BJ (cell line): ENCODE measurements around the gene UBE2K. TPM values are rescaled to one million over a fixed set of nuclear protein-coding genes. Genes with fewer than 3 reads are reported as not detected.
"Not testable (repeated sequence)": the region's sequence is repeated elsewhere in the genome, so short reads cannot be mapped to it uniquely, and the experiment has no call there.

Experiments
- CTCF ChIA-PET: fragments of 350-600 bp; formaldehyde crosslinking; extraction: SDS; loops from one replicate; lab custom pipeline; 2021; ENCODE audit warnings: antibody characterized with exemption, inconsistent platforms; lab: Yijun Ruan, JAX
- POLR2A ChIA-PET: fragments of 300-600 bp; sonication (Branson Sonifier 250); formaldehyde crosslinking; extraction: SDS; loops from one replicate; lab custom pipeline; 2021; ENCODE audit warnings: antibody characterized with exemption; lab: Charles Lee
- DNase-seq: peaks from one replicate; pipeline ENCODE4 v3.0.0-alpha.2; 2011; ENCODE audit warnings: low read depth
- H3K27me3 ChIP-seq: 2 replicates; pipeline ENCODE4 v1.6.0; 2011; ENCODE audit warnings: low read length; ENCODE audit not compliant: control insufficient read depth, insufficient read depth
- H3K36me3 ChIP-seq: 2 replicates; pipeline ENCODE4 v1.5.1; 2011; ENCODE audit warnings: low read length; ENCODE audit not compliant: control insufficient read depth, insufficient read depth
- H3K4me3 ChIP-seq: 2 replicates; pipeline ENCODE4 v1.5.1; 2011; ENCODE audit warnings: low read depth, mild to moderate bottlenecking, control low read depth, low read length
- polyA plus RNA-seq: library from polyadenylated mRNA; depleted of rRNA; stranded (reverse); fragments of >200 nt; gene quantifications from 2 replicates; pipeline ENCODE4 v1.2.3, GENCODE V29; 2011
- TF ChIP-seq, protein P1 (sequence below): IDR thresholded peaks from 2 replicates; pipeline ENCODE4 v1.5.1; 2011; ENCODE audit warnings: low read depth, mild to moderate bottlenecking, control low read depth, inconsistent platforms, low read length, moderate library complexity; ENCODE audit not compliant: insufficient read depth

UBE2K gene
- polyA plus RNA-seq, 1 experiment = 44.1 TPM

GRCh38 chr4:39660757-39661156, 37.2 kb upstream of the UBE2K start:
- TF ChIP-seq, protein P1, sequence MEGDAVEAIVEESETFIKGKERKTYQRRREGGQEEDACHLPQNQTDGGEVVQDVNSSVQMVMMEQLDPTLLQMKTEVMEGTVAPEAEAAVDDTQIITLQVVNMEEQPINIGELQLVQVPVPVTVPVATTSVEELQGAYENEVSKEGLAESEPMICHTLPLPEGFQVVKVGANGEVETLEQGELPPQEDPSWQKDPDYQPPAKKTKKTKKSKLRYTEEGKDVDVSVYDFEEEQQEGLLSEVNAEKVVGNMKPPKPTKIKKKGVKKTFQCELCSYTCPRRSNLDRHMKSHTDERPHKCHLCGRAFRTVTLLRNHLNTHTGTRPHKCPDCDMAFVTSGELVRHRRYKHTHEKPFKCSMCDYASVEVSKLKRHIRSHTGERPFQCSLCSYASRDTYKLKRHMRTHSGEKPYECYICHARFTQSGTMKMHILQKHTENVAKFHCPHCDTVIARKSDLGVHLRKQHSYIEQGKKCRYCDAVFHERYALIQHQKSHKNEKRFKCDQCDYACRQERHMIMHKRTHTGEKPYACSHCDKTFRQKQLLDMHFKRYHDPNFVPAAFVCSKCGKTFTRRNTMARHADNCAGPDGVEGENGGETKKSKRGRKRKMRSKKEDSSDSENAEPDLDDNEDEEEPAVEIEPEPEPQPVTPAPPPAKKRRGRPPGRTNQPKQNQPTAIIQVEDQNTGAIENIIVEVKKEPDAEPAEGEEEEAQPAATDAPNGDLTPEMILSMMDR = no peak
- ChIA-PET POLR2A (no interaction called here), CTCF (interaction anchor here (0.5 to 6.0 kb wide), 4 partner anchors 13 to 192 kb away, joined by 3 to 32 read pairs (median 5); no protein-coding TSS in a partner anchor)
- Histone ChIP-seq H3K4me3 (no peak overlapping the region), H3K36me3 (no peaks in the 10 kb centered on the region), H3K27me3 (no peaks in the 10 kb centered on the region)
- DNase-seq = no peak

- no peaks in the 10 kb centered on the region for H3K36me3 ChIP-seq
- no peak overlapping the region for H3K4me3 ChIP-seq
- POLR2A ChIA-PET = no interaction called here
- H3K27me3 ChIP-seq = no peaks in the 10 kb centered on the region
- CTCF ChIA-PET = interaction anchor here (1.0 to 6.0 kb wide), 2 partner anchors 14 to 194 kb away, joined by 3 to 32 read pairs; no protein-coding TSS in a partner anchor
- TF ChIP-seq, protein P1 = no peak
- DNase-seq = no peak
These were observed 35.3 kb upstream of the UBE2K start for GRCh38 chr4:39662683-39663082.

GRCh38 chr4:39664828-39665731, 32.9 kb upstream of the UBE2K start:
- Histone ChIP-seq H3K4me3 (no peak overlapping the region), H3K36me3 (no peaks in the 10 kb centered on the region), H3K27me3 (no peaks in the 10 kb centered on the region)
- ChIA-PET POLR2A (no interaction called here), CTCF (interaction anchor here (0.6 kb wide), 1 partner anchor 31 kb away, joined by 3 read pairs; no protein-coding TSS in a partner anchor)
- TF ChIP-seq, protein P1 = no peak
- no peak for DNase-seq

- CTCF ChIA-PET = no interaction called here
- POLR2A ChIA-PET = no interaction called here
- Histone ChIP-seq H3K36me3 (no peaks in the 10 kb centered on the region), H3K27me3 (no peaks in the 10 kb centered on the region), H3K4me3 (no peak overlapping the region)
- no peak for DNase-seq
- TF ChIP-seq, protein P1 = no peak
These were observed 30.2 kb upstream of the UBE2K start for GRCh38 chr4:39667706-39668105.

DNA sequence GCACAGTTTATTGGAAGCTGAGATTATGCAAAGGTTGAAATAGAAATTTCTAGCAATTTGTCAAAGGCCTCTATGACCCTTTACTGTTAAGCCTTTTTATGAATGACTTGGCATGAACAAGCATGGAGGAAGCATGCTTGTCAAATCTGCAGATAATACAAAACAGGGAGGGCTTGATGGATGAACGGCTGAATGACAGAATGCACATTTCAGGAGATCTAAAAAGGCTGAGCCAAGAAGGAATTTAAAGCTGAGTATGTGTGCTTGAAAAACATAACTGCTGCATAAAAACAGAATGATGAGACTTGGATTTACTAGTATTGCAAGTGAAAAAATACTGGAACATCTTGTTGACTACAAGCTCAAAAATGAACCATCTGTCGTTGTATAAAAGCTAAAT, 29.0 kb upstream of the UBE2K start:
- ChIA-PET POLR2A (no interaction called here), CTCF (interaction anchor here (0.6 kb wide), 1 partner anchor 1479 kb away, joined by 3 read pairs; no protein-coding TSS in a partner anchor)
- no peak overlapping the region for H3K4me3 ChIP-seq
- no peak for DNase-seq
- H3K36me3 ChIP-seq = no peaks in the 10 kb centered on the region
- TF ChIP-seq, protein P1 = no peak
- no peaks in the 10 kb centered on the region for H3K27me3 ChIP-seq

DNA sequence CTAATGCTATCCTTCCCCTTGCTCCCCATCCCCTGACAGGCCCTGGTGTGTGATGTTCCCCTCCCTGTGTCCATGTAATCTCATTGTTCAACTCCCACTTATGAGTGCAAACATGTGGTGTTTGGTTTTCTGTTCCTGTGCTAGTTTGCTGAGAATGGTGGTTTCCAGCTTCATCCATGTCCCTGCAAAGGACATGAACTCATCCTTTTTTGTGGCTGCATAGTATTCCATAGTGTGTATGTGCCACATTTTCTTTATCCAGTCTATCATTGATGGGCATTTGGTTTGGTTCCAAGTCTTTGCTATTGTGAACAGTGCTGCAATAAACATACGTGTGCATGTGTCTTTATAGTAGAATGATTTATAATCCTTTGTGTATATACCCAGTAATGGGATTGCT, 27.6 kb upstream of the UBE2K start:
- H3K27me3 ChIP-seq, H3K36me3 ChIP-seq, CTCF ChIA-PET, DNase-seq, POLR2A ChIA-PET, H3K4me3 ChIP-seq: not testable (repeated sequence)

DNA sequence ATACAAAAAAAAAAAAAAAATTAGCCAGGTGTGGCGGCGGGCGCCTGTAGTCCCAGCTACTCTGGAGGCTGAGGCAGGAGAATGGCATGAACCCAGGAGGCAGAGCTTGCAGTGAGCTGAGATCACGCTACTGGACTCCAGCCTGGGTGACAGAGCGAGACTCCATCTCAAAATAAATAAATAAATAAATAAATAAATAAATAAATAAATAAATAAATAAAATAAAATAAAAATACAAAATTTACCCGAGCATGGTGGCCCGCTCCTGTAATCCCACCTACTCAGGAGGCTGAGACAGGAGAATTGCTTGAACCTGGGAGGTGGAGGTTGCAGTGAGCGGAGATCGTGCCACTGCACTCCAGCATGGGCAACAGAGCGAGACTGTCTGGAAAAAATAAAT, 22.3 kb upstream of the UBE2K start:
- H3K27me3 ChIP-seq, POLR2A ChIA-PET, H3K4me3 ChIP-seq, DNase-seq, H3K36me3 ChIP-seq: not testable (repeated sequence)
- CTCF ChIA-PET = interaction anchor here (0.6 kb wide), 1 partner anchor 17 kb away, joined by 4 read pairs; no protein-coding TSS in a partner anchor

- CTCF ChIA-PET, H3K4me3 ChIP-seq, DNase-seq, POLR2A ChIA-PET, H3K36me3 ChIP-seq, H3K27me3 ChIP-seq: not testable (repeated sequence)
These were observed 16.9 kb upstream of the UBE2K start for GRCh38 chr4:39681003-39681402.
